ENCODE results near the gene APOF. TPM values are rescaled to one million over a fixed set of nuclear protein-coding genes. Genes with fewer than 3 reads are reported as not detected.

APOF gene
- total and polyA plus RNA-seq, 9 of the 15 experiments (the other 6 are each of a cell fraction or from before 2014, with no cell fraction given): 0.09 to 0.15 (median 0.12) TPM; not detected in 5

GRCh38 chr12:56336361-56337167, 26.1 kb downstream of the APOF start (continued):
- TF ChIP-seq ASH1L (IDR thresholded peaks at IDR 0.05; ENCODE audit: borderline replicate concordance, low read depth, partially characterized antibody): peak; percentile 60
- TF ChIP-seq ZNF57 (CRISPR knock-in tag; IDR thresholded peaks at IDR 0.05): no peak
- TF ChIP-seq CREBBP (IDR thresholded peaks at IDR 0.05; ENCODE audit: low read depth, low read length): no peak
- no peak for TF ChIP-seq PPARD (CRISPR knock-in tag; IDR thresholded peaks at IDR 0.05)
- no peak for TF ChIP-seq DLX4 (CRISPR knock-in tag; IDR thresholded peaks at IDR 0.05)
- peak; percentile 77 for TF ChIP-seq ETV1 (tag; conservative IDR thresholded peaks at IDR 0.05; ENCODE audit: low read depth)
- TF ChIP-seq NKRF (IDR thresholded peaks at IDR 0.05; ENCODE audit: borderline replicate concordance): peak; percentile 64; the same call in 1 of the 2 replicates
- TF ChIP-seq BCOR (IDR thresholded peaks at IDR 0.05): no peak
- TF ChIP-seq, protein P1, sequence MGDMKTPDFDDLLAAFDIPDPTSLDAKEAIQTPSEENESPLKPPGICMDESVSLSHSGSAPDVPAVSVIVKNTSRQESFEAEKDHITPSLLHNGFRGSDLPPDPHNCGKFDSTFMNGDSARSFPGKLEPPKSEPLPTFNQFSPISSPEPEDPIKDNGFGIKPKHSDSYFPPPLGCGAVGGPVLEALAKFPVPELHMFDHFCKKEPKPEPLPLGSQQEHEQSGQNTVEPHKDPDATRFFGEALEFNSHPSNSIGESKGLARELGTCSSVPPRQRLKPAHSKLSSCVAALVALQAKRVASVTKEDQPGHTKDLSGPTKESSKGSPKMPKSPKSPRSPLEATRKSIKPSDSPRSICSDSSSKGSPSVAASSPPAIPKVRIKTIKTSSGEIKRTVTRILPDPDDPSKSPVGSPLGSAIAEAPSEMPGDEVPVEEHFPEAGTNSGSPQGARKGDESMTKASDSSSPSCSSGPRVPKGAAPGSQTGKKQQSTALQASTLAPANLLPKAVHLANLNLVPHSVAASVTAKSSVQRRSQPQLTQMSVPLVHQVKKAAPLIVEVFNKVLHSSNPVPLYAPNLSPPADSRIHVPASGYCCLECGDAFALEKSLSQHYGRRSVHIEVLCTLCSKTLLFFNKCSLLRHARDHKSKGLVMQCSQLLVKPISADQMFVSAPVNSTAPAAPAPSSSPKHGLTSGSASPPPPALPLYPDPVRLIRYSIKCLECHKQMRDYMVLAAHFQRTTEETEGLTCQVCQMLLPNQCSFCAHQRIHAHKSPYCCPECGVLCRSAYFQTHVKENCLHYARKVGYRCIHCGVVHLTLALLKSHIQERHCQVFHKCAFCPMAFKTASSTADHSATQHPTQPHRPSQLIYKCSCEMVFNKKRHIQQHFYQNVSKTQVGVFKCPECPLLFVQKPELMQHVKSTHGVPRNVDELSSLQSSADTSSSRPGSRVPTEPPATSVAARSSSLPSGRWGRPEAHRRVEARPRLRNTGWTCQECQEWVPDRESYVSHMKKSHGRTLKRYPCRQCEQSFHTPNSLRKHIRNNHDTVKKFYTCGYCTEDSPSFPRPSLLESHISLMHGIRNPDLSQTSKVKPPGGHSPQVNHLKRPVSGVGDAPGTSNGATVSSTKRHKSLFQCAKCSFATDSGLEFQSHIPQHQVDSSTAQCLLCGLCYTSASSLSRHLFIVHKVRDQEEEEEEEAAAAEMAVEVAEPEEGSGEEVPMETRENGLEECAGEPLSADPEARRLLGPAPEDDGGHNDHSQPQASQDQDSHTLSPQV (IDR thresholded peaks at IDR 0.05): peak; percentile 64
- TF ChIP-seq MAFF (IDR thresholded peaks at IDR 0.05; ENCODE audit: low read length): no peak
- no peak for TF ChIP-seq SAFB (IDR thresholded peaks at IDR 0.05; ENCODE audit: borderline replicate concordance, low read depth, low read length)
- TF ChIP-seq ESRRB (CRISPR knock-in tag; IDR thresholded peaks at IDR 0.05; ENCODE audit: borderline replicate concordance): no peak
- peak; percentile 67 for TF ChIP-seq MEF2D (tag; conservative IDR thresholded peaks at IDR 0.05; ENCODE audit: low read depth)
- TF ChIP-seq ZC3H11A (IDR thresholded peaks at IDR 0.05; ENCODE audit: low read depth, low read length): no peak
- no peak for TF ChIP-seq PHB2 (IDR thresholded peaks at IDR 0.05; ENCODE audit: low read depth)
- TF ChIP-seq, protein P2, sequence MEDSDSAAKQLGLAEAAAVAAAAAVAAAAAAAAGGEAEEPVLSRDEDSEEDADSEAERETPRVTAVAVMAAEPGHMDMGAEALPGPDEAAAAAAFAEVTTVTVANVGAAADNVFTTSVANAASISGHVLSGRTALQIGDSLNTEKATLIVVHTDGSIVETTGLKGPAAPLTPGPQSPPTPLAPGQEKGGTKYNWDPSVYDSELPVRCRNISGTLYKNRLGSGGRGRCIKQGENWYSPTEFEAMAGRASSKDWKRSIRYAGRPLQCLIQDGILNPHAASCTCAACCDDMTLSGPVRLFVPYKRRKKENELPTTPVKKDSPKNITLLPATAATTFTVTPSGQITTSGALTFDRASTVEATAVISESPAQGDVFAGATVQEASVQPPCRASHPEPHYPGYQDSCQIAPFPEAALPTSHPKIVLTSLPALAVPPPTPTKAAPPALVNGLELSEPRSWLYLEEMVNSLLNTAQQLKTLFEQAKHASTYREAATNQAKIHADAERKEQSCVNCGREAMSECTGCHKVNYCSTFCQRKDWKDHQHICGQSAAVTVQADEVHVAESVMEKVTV (CRISPR knock-in tag; IDR thresholded peaks at IDR 0.05): no peak
- TF ChIP-seq CHD4 (IDR thresholded peaks at IDR 0.05; ENCODE audit: insufficient read depth, insufficient replicate concordance, low read depth, low read length, poor library complexity, severe bottlenecking): no peak
- TF ChIP-seq NR4A1 (CRISPR knock-in tag; IDR thresholded peaks at IDR 0.05): no peak
- no peak; the same call in 1 of the 2 replicates for TF ChIP-seq NR4A1 (tag; IDR thresholded peaks at IDR 0.05)

Data from K562 (cell line).